ENCODE results near the gene TRIM71. TPM values are rescaled to one million over a fixed set of nuclear protein-coding genes. Genes with fewer than 3 reads are reported as not detected.
"Not testable (repeated sequence)": the region's sequence is repeated elsewhere in the genome, so short reads cannot be mapped to it uniquely, and the experiment has no call there.

The TRIM71 gene
- total RNA-seq, 1 donor from 2014 or later = under 0.01 TPM

DNA sequence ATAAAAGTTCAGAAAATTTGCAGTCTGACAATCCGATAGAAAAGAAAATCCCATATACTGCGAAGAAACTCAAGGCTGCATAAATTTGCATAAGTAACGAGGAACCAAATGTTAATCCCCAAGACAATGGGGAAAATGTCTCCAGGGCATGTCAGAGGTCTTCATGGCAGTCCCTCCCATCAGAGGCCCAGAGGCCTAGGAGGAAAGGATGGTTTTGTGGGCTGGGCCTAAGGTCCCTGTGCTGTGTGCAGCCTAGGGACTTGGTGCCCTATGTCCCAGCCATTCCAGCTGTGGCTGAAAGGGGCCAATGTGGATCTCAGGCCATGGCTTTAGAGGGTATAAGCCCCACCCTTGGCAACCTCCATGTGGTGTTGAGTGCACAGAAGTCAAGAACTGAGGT is 112.4 kb downstream of the TRIM71 start:
- no peak for DNase-seq (ENCODE audit: low read depth in 2 of 2)

- DNase-seq (ENCODE audit: low read depth in 2 of 2) = not testable (repeated sequence)
These were observed 113.5 kb downstream of the TRIM71 start for GRCh38 chr3:32931273-32931672.

DNA sequence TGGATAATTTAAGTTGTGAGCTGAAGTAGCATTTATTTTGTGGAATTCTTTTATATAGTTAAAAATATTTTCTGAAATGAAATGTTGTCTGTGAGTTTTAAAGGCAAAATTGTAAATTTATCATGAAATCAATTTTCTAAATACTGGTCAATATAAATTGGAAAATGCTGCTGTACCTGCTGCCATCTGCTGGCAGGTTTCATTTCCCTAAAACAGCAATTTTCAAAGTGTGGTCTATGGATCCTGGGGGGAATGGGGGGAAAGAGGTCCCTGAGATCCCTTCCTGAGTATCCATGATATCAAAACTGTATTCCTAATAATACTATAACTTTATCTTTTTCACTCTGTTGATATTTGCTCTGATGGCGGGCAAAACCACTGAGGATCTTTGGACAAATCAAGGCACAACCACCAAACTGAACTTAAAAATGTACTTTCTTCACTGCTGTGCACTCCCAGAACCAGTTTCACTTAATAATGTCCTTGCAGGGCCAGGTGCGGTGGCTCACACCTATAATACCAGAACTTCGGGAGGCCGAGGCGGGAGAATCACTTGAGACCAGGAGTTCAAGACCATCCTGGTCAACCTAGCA is 116.4 kb downstream of the TRIM71 start:
- peak; percentile 14 to 27 for DNase-seq (ENCODE audit: low read depth in 2 of 2)

DNA sequence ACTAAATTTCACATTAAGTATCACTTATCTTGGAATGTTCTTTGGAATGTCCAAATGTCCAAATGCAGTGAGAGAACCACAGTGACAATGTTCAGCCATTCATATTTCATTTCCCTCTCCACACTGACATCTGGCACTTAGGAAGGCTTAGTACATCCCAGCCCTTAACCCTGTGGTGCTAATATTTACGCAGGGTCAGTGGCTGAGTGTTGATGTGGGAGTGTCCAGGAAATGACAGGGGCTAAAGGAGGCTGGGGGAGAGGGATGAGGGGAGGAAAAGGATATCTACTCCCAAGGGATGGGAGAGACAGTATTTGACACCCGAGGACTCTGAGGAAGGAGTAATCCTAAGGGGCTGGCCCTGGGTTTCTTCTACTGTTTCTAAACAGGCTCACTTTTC is 119.5 kb downstream of the TRIM71 start:
- DNase-seq (ENCODE audit: low read depth in 2 of 2) = no peak

- DNase-seq (ENCODE audit: low read depth in 2 of 2) = not testable (repeated sequence)
These were observed 121.9 kb downstream of the TRIM71 start for GRCh38 chr3:32939531-32940284.

DNA sequence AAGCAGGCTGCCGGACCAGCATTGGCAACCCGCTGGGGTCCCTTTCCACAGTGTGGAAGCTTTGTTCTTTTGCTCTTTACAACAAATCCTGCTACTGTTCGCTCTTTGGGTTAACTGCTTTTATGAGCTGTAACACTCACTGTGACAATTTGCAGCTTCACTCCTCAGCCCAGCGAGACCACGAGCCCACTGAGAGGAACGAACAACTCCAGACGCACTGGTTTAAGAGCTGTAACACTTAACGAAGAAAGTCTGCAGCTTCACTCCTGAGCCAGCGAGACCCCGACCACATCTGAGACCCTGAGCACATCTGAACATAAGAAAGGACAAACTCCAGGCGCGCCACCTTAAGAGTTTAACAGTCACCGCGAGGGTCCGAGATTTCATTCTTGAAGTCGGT is 122.9 kb downstream of the TRIM71 start:
- no peak for DNase-seq (ENCODE audit: low read depth in 2 of 2)

GRCh38 chr3:32945136-32945535 is 127.3 kb downstream of the TRIM71 start:
- DNase-seq (ENCODE audit: low read depth in 2 of 2) = peak in 1 of 2 donors; percentile 17

DNA sequence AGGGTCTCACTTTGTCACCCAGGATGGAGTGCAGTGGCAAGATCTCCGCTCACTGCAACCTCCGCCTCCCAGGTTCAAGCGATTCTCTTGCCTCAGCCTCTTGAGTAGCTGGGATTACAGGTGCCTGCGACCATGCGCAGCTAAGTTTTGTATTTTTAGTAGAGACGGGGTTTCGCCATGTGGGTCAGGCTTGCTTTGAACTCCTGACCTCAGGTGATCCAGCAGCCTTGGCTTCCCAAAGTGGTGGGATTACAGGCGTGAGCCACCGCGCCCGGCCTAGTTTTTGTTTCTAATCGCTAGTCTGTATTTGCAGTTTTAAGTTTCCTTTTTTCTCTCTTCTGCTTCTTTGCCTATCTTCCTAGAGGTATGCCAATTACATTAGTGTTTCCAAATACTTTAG is 127.8 kb downstream of the TRIM71 start:
- not testable (repeated sequence) for DNase-seq (ENCODE audit: low read depth in 2 of 2)

GRCh38 chr3:32946973-32947788 is 129.4 kb downstream of the TRIM71 start:
- no peak for DNase-seq (ENCODE audit: low read depth in 2 of 2)

Other genes with a start within 250 kb of the TRIM71 start
- 32.7 and 38.6 TPM in 2 replicates for gene DYNC1LI1, start 247.1 kb upstream of the TRIM71 start, total RNA-seq
- 21.1 and 22.5 TPM in 2 replicates for gene CNOT10, start 132.8 kb upstream of the TRIM71 start, total RNA-seq
- under 0.01 TPM in 2 replicates for gene CCR4, start 133.6 kb downstream of the TRIM71 start, total RNA-seq

All from dermis microvascular lymphatic vessel endothelial cell (primary cell).